ENCODE results near the gene CAMTA1. TPM values are rescaled to one million over a fixed set of nuclear protein-coding genes. Genes with fewer than 3 reads are reported as not detected.
A peak's percentile ranks its signal among the peaks of the same experiment; 100 is the strongest.
"Not testable (repeated sequence)": the region's sequence is repeated elsewhere in the genome, so short reads cannot be mapped to it uniquely, and the experiment has no call there.

The CAMTA1 gene
- total RNA-seq, 1 experiment from 2014 or later: 102 TPM

DNA sequence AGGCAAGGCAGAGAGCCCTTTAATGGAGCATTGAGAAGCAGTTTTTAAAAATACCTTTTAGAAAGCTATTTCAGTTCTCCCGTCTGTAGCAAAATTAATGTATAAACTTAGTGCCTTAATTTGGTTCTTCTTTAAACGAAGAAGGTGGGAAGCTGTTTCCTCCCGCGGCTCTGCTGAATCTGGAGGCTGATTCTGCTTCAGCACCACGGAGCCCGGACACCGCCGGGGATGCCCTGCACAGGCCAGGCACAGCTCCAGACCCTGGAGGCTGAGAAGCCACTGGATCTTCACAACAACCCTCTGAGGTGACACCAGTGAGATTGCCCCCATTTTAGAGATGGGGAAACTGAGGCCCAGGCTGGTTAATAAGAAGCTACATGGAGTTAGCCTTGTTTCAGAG lies 810.1 kb downstream of the CAMTA1 start:
- no peaks in the 10 kb centered on the region for H3K27me3 ChIP-seq (ENCODE audit: control insufficient read depth, insufficient read depth, low read length)
- H3K36me3 ChIP-seq (replicated peaks; ENCODE audit: control insufficient read depth, insufficient read depth, low read length): no peaks in the 10 kb centered on the region
- H3K4me3 ChIP-seq (ENCODE audit: insufficient read depth, low read depth, low read length): no peak overlapping the region
- DNase-seq: no peak

DNA sequence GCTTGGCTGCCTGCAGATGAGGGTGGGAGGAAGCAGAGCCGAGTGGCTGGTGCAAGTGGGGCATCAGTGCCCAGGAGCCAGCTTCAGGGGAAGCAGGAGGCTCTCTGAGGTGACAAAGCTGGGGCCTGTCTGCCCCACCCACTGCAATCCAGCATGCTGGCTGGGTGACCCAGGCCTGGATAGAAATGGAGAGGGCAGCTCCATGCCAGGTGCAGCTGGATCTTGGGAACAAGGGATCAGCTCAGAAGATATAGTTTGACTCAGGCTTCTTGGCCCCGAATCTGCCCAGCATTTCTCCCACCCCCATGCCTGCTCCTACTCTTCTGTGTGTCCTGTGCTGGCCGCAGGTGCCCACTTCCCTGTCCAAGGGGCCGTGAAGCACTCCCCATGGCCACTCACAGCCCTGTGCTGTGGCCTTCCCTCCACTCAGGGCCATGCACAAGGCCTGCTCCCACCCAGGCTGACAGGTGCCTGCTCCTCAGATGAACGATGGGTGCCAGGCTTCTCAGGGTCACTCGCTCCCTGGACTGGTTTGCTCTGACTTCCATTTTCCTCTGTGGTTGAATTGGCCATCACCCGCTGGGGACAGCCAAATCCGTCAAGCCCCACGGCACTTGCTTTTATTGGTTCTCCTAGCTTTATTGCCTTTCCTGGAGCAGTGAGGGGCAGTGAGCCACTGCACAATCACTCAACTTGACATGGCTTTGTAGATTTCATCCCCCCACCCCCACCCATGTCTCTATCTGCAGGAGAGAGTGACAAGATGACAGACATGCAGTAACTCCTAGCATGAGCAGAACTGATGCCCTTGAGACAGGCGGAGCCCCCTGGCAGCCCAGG lies 811.1 kb downstream of the CAMTA1 start:
- H3K4me3 ChIP-seq (ENCODE audit: insufficient read depth, low read depth, low read length): no peak overlapping the region
- H3K36me3 ChIP-seq (replicated peaks; ENCODE audit: control insufficient read depth, insufficient read depth, low read length): no peaks in the 10 kb centered on the region
- no peak for DNase-seq
- H3K27me3 ChIP-seq (ENCODE audit: control insufficient read depth, insufficient read depth, low read length): no peaks in the 10 kb centered on the region

DNA sequence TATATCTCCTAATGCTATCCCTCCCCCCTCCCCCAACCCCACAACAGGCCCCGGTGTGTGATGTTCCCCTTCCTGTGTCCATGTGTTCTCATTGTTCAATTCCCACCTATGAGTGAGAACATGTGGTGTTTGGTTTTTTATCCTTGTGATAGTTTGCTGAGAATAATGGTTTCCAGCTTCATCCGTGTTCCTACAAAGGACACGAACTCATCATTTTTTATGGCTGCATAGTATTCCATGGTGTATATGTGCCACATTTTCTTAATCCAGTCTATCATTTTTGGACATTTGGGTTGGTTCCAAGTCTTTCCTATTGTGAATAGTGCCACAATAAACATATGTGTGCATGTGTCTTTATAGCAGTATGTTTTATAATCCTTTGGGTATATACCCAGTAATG lies 812.8 kb downstream of the CAMTA1 start:
- not testable (repeated sequence) for H3K36me3 ChIP-seq (replicated peaks; ENCODE audit: control insufficient read depth, insufficient read depth, low read length); H3K4me3 ChIP-seq (ENCODE audit: insufficient read depth, low read depth, low read length); H3K27me3 ChIP-seq (ENCODE audit: control insufficient read depth, insufficient read depth, low read length); DNase-seq

DNA sequence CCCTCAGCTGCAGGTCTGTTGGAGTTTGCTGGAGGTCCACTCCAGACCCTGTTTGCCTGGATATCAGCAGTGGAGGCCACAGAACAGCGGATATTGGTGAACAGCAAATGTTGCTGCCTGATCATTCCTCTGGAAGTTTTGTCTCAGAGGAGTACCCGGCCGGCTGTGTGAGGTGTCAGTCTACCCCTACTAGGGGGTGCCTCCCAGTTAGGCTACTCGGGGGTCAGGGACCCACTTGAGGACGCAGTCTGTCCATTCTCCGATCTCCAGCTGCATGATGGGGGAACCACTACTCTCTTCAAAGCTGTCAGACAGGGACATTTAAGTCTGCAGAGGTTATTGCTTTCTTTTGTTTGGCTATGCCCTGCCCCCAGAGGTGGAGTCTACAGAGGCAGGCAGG lies 819.7 kb downstream of the CAMTA1 start:
- not testable (repeated sequence) for H3K27me3 ChIP-seq (ENCODE audit: control insufficient read depth, insufficient read depth, low read length); H3K4me3 ChIP-seq (ENCODE audit: insufficient read depth, low read depth, low read length); DNase-seq; H3K36me3 ChIP-seq (replicated peaks; ENCODE audit: control insufficient read depth, insufficient read depth, low read length)

DNA sequence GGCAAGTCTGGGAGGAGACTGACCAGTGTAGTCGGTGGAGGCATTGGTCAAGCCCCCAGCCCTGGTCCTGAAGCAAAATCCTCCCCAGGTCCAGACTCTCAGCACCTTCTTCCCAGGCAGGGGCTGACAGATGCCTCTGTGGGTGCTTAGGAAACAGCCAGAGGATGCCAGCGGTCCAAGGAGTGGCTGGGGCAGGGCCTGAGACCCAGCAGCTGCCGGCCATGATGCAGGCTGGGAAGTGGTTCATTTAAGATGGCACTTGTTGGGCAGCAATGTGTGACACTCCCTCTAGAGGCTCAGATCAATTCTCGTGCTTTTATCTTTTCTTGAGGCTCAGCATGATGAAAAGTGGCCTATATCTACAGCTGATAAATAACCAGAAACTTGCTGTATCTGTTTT lies 820.8 kb downstream of the CAMTA1 start:
- no peak overlapping the region for H3K4me3 ChIP-seq (ENCODE audit: insufficient read depth, low read depth, low read length)
- no peaks in the 10 kb centered on the region for H3K27me3 ChIP-seq (ENCODE audit: control insufficient read depth, insufficient read depth, low read length)
- H3K36me3 ChIP-seq (replicated peaks; ENCODE audit: control insufficient read depth, insufficient read depth, low read length): no peaks in the 10 kb centered on the region
- no peak for DNase-seq

DNA sequence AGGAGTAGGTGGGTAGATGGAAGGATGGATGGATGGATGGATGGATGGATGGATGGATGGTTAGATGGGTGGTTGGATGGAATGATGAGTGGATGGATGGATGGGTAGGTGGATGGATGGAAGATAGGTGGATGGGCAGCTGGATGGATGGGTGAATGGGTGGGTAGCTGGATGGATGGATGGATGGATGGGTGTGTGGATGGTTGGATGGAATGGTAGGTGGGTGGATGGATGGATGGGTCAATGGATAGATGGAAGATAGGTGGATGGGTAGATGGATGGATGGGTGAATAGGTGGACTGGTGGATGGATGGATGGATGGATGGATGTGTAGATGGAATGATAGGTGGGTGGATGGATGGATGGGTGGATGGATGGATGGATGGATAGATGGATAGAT lies 821.8 kb downstream of the CAMTA1 start:
- H3K27me3 ChIP-seq (ENCODE audit: control insufficient read depth, insufficient read depth, low read length): no peaks in the 10 kb centered on the region
- no peak for DNase-seq
- H3K36me3 ChIP-seq (replicated peaks; ENCODE audit: control insufficient read depth, insufficient read depth, low read length): no peaks in the 10 kb centered on the region
- no peak overlapping the region for H3K4me3 ChIP-seq (ENCODE audit: insufficient read depth, low read depth, low read length)

DNA sequence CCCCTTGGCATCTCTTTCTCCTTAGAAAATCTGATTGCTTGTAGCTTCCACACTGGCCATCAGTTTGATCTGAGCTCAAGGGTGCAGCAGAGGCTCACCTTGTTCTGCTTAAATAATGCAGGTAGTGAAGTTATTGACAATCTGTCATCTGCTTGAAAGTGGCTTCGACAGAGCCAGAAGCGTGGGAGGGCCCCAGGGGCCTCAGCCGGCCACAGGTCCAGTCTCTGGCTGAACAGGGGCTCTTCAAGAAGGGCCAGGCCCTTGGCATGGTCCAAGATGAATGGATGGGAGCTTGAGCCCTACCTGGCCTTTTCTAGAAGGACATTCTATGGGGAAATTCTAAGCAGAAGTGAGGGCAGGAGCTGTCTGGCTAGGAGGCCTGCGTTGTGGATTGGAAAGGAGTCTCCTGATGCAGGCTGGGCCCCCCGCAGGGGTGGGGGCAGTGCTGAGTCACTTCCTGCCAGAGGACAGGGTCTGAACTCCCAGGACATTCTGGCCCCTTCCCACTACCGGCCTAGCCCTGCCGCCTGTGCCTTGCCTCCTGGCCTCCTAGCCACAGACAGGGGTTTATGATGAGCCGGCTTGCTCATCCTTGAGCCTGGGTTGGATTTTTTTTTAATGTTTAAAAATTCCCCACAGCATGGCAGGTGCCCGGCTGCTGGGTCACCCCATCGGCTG lies 823.5 kb downstream of the CAMTA1 start:
- peak; percentile 84 for DNase-seq
- Histone ChIP-seq H3K27me3 (ENCODE audit: control insufficient read depth, insufficient read depth, low read length) (no peaks in the 10 kb centered on the region), H3K36me3 (replicated peaks; ENCODE audit: control insufficient read depth, insufficient read depth, low read length) (no peaks in the 10 kb centered on the region), H3K4me3 (ENCODE audit: insufficient read depth, low read depth, low read length) (no peak overlapping the region)

DNA sequence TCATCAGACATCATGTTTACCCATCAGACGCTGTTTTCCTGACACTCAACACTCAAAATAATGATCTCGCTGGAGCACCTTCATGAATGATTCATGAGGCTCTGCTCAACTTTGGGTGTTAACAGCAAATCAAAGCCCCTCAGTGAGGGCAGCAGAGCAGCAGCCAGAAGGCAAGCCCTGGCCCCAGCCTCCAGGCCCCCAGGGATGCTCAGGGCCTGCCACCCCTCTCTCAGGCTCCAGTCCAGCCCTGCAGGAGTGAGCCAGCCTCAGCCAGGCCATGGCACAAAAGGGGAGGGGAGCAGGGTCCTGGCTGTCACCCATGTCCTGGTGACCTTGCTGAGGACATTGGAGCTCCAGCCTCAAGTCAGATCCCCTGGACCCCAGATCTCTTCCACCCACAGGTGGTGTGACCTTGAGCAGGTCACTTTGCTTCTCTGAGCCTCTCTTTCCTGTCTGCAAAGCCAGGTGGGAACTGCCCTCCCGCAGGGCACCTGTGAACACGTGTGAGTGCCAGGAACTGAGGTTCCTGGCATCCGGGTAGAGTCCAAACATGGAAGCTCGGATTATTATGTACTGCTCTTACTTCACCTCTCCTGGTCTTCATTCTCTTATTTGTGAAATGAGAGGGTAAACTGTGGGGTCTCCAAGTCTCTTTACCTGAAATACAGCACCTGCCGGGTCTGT lies 824.2 kb downstream of the CAMTA1 start:
- Histone ChIP-seq H3K27me3 (ENCODE audit: control insufficient read depth, insufficient read depth, low read length) (no peaks in the 10 kb centered on the region), H3K36me3 (replicated peaks; ENCODE audit: control insufficient read depth, insufficient read depth, low read length) (no peaks in the 10 kb centered on the region), H3K4me3 (ENCODE audit: insufficient read depth, low read depth, low read length) (no peak overlapping the region)
- DNase-seq: no peak

DNA sequence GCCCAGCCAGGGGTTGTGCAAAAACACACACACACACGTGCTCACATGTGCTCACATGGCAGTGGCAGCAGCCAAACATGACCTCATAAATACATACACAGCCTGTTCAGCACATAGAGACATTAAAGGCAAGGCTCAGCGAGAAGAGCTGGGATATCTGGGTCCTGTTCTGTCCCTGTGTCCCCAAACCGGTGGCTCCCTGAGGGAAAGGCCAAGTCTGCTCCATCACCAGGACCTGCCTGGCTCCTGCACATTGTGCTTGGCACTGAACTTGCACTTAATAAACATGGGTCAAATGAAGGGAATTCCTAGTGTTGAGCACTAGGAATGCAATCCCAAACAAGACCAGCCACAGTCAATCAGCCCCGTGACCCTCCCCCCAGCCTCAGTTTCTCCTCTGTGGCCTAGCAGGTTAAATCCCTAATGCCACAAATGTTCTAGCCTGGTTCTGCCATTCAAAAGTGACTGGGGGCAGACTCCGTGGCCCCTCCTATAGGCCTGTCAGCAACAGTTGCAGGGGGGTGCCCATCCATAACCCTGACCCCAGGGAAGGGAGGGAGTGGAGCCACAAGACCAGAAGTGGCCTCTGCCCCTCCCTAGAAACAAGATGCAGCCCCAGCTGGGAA lies 825.0 kb downstream of the CAMTA1 start:
- Histone ChIP-seq H3K27me3 (ENCODE audit: control insufficient read depth, insufficient read depth, low read length) (no peaks in the 10 kb centered on the region), H3K4me3 (ENCODE audit: insufficient read depth, low read depth, low read length) (no peak overlapping the region), H3K36me3 (replicated peaks; ENCODE audit: control insufficient read depth, insufficient read depth, low read length) (no peaks in the 10 kb centered on the region)
- DNase-seq: no peak

DNA sequence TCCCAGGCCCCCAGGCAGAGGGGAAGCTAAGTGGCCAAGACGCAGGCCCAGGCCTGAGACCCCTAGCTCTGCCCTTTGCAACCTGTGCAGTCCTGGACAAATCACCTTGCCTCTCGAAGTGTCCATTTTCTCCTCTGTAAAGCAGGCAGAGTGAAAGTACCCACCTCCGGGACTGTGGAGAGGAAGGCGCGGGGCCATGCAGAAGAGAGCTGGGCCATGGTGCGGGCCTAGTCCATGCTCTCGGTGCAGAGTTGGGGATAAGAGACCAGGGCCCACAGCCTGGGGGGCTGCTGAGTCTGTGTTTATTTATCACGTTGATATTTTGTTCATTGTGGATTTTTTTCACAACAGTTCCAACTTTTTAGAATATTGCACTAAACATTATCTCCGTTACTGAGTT lies 825.7 kb downstream of the CAMTA1 start:
- Histone ChIP-seq H3K36me3 (replicated peaks; ENCODE audit: control insufficient read depth, insufficient read depth, low read length) (no peaks in the 10 kb centered on the region), H3K27me3 (ENCODE audit: control insufficient read depth, insufficient read depth, low read length) (no peaks in the 10 kb centered on the region), H3K4me3 (ENCODE audit: insufficient read depth, low read depth, low read length) (no peak overlapping the region)
- no peak for DNase-seq

DNA sequence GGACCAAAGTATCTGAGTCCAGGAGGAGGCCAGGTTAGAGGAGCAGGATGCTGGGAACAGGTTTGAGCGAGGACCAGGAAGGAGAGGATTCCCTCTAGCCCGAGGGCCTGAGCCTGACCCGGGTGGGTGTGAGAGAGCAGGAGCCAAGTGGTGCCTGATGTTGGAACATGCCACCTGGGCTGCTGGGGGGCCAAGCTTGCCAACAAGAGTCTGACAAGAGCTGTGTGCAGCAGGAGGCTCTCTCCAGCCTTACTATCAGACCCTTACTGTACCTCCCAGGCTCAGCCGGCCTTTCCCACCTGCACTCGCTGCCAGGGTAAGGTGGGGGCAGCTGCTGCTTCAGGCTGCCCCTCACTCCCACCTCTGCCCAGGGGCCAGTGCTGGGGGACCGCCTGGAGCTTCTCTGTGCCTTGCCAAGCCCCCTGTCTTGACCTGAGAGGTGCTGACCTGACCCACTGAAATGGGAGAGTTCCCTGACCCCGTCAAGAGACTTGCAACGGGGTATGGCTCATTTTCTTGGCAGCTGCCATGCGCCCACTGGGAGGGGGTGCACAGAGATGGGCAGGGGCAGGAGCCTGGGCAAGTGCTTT lies 826.3 kb downstream of the CAMTA1 start:
- H3K36me3 ChIP-seq (replicated peaks; ENCODE audit: control insufficient read depth, insufficient read depth, low read length): no peaks in the 10 kb centered on the region
- no peak for DNase-seq

DNA sequence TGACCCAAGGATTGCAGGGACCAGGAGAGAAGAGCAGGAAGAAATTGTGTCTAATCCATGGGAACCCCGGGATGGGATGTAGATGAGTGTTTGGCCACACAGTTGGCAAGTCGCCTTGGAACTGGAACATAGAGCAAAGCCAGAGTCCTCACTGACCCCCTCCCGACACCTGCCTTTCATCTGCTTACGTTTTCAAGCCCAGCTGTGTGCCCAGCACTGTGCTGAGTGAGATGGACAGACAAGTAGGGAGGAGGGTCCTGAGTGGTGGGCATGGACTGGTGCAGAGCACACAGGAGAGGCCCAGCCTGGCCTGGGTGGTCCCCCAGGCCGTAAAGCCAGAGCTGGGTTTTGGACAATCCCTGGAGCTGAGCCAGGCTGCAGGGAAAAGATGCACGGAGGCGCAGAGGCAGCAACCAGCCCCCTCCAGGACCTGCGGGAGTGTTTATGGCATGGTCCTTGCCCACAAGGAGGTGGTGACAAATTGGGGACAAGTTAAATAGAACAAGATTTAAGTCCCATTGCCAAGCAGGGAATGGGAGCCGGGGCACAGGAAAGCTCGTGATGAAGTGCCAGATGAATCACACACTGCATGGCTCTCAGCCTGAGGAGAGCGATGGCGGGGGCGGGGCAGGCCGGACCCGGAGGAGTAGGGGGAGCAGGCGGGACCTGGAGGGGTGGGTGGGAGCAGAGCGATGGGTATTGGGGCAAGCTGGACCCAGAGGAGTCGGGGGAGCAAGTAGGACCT lies 828.0 kb downstream of the CAMTA1 start:
- no peak overlapping the region for H3K4me3 ChIP-seq (ENCODE audit: insufficient read depth, low read depth, low read length)
- no peak for DNase-seq
- no peaks in the 10 kb centered on the region for H3K36me3 ChIP-seq (replicated peaks; ENCODE audit: control insufficient read depth, insufficient read depth, low read length)
- no peaks in the 10 kb centered on the region for H3K27me3 ChIP-seq (ENCODE audit: control insufficient read depth, insufficient read depth, low read length)

More for the DNA sequence above, 826.3 kb downstream of the CAMTA1 start:
- no peaks in the 10 kb centered on the region for H3K27me3 ChIP-seq (ENCODE audit: control insufficient read depth, insufficient read depth, low read length)
- no peak overlapping the region for H3K4me3 ChIP-seq (ENCODE audit: insufficient read depth, low read depth, low read length)

DNA sequence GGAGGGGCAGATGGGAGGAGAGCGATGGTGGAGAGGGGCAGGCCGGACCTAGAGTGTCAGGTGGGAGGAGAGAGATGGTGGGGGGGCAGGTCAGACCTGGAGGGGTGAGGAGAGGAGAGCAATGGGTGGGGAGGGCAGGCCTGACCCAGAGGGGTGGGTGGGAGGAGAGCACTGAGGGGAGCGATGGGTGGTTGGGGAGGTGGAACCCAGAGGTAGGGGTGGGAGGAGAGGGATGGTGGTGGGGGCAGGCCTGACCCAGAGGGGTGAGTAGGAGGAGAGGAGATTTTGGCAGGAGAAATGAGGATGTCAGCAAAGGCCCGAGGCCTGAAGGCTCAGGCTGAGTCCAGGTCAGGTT lies 828.6 kb downstream of the CAMTA1 start:
- no peak for DNase-seq
- Histone ChIP-seq H3K27me3 (ENCODE audit: control insufficient read depth, insufficient read depth, low read length) (no peaks in the 10 kb centered on the region), H3K36me3 (replicated peaks; ENCODE audit: control insufficient read depth, insufficient read depth, low read length) (no peaks in the 10 kb centered on the region), H3K4me3 (ENCODE audit: insufficient read depth, low read depth, low read length) (no peak overlapping the region)

DNA sequence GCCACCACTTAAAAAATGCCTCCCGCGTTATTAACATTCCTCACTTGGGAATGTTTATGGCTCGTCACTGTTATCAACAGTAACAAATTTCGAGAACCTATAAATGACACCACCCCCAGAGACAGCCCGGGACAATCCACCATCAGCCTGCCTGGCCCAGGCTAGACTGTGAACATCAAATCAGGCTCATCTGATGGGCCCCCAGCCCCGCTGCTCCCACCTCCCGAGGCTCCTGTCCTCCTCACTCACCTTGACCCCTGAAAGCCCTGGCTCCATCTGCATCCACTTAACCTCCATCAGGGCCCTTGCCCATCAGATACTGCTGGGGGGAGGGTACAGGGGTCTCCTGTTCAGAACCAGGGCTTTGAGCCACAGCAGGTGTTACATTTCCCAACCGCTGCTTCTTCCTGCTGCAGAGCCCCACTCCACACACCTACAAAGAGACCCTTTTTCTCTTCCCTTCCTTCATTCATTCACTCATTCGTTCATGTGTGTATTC lies 829.4 kb downstream of the CAMTA1 start:
- no peak overlapping the region for H3K4me3 ChIP-seq (ENCODE audit: insufficient read depth, low read depth, low read length)
- H3K36me3 ChIP-seq (replicated peaks; ENCODE audit: control insufficient read depth, insufficient read depth, low read length): no peaks in the 10 kb centered on the region
- DNase-seq: no peak
- H3K27me3 ChIP-seq (ENCODE audit: control insufficient read depth, insufficient read depth, low read length): no peaks in the 10 kb centered on the region; the same call in 1 of the 2 replicates
